Trophoblast cell (in vitro differentiated cells and primary cell): ENCODE results near the gene NUDT12.

Experiments used
- DNase-seq, 2 donors: peaks; one replicate each; pipeline ENCODE4 v3.0.0-alpha.2; 2016
- H2AFZ ChIP-seq: 2 replicates; pipeline ENCODE4 v1.6.1; 2013; ENCODE audit warnings: low read length, moderate library complexity, mild to moderate bottlenecking; ENCODE audit not compliant: insufficient read depth, poor library complexity
- H2AK5ac ChIP-seq: 2 replicates; pipeline ENCODE4 v1.6.1; 2013; ENCODE audit warnings: mild to moderate bottlenecking, low read length
- H2BK120ac ChIP-seq: 2 replicates; pipeline ENCODE4 v1.6.1; 2013; ENCODE audit warnings: low read length, mild to moderate bottlenecking, moderate library complexity; ENCODE audit not compliant: insufficient read depth, poor library complexity
- H2BK12ac ChIP-seq: 2 replicates; pipeline ENCODE4 v1.6.1; 2013; ENCODE audit warnings: mild to moderate bottlenecking, low read length, moderate library complexity
- H2BK5ac ChIP-seq: 2 replicates; pipeline ENCODE4 v1.6.1; 2013; ENCODE audit warnings: low read length, low read depth, moderate library complexity, mild to moderate bottlenecking; ENCODE audit not compliant: poor library complexity
- H3K14ac ChIP-seq: 2 replicates; pipeline ENCODE4 v1.6.1; 2013; ENCODE audit warnings: mild to moderate bottlenecking, low read length
- H3K18ac ChIP-seq: 2 replicates; pipeline ENCODE4 v1.6.1; 2013; ENCODE audit warnings: mild to moderate bottlenecking, low read length
- H3K23ac ChIP-seq: 2 replicates; pipeline ENCODE4 v1.6.1; 2013; ENCODE audit warnings: low read length
- H3K27ac ChIP-seq: 2 replicates; pipeline ENCODE4 v1.5.1; 2013; ENCODE audit warnings: low read depth, mild to moderate bottlenecking, inconsistent platforms, low read length, moderate library complexity
- H3K27me3 ChIP-seq: 2 replicates; pipeline ENCODE4 v1.6.1; 2013; ENCODE audit warnings: inconsistent platforms, mild to moderate bottlenecking, low read length, moderate library complexity; ENCODE audit not compliant: insufficient read depth
- H3K36me3 ChIP-seq, 2 experiments: 1 replicate in 1 of 2; 2 replicates in 1 of 2; pipeline ENCODE4 v1.6.1; 2013; ENCODE audit warnings: low read length in 2 of 2, mild to moderate bottlenecking in 2 of 2, moderate library complexity in 1 of 2; ENCODE audit not compliant: insufficient read depth in 2 of 2, control insufficient read depth in 1 of 2
- H3K4ac ChIP-seq: 2 replicates; pipeline ENCODE4 v1.6.1; 2013; ENCODE audit warnings: low read depth, mild to moderate bottlenecking, low read length, moderate library complexity
- H3K4me1 ChIP-seq, 2 experiments: 1 replicate in 1 of 2; 2 replicates in 1 of 2; pipeline ENCODE4 v1.6.1; 2013; ENCODE audit warnings: low read length in 2 of 2, mild to moderate bottlenecking in 2 of 2, moderate library complexity in 1 of 2; ENCODE audit not compliant: insufficient read depth in 2 of 2, control insufficient read depth in 1 of 2
- H3K4me2 ChIP-seq: 2 replicates; pipeline ENCODE4 v1.6.1; 2013; ENCODE audit warnings: inconsistent platforms, mild to moderate bottlenecking, low read length, moderate library complexity
- H3K4me3 ChIP-seq: 2 replicates; pipeline ENCODE4 v1.5.1; 2013; ENCODE audit warnings: mild to moderate bottlenecking, low read depth, low read length, inconsistent platforms
- H3K79me1 ChIP-seq: one replicate; pipeline ENCODE4 v1.6.1; 2013; ENCODE audit warnings: low read length
- H3K79me2 ChIP-seq: 2 replicates; pipeline ENCODE4 v1.6.1; 2013; ENCODE audit warnings: low read length, mild to moderate bottlenecking; ENCODE audit not compliant: control insufficient read depth, insufficient read depth, poor library complexity
- H3K9ac ChIP-seq: 2 replicates; pipeline ENCODE4 v1.6.1; 2013; ENCODE audit warnings: mild to moderate bottlenecking, low read length
- H3K9me3 ChIP-seq: 2 replicates; pipeline ENCODE4 v1.6.1; 2013; ENCODE audit warnings: low read depth, mild to moderate bottlenecking, control low read depth, inconsistent platforms, low read length; ENCODE audit not compliant: insufficient read depth
- H4K12ac ChIP-seq: 2 replicates; pipeline ENCODE4 v1.6.1; 2013; ENCODE audit warnings: low read depth, mild to moderate bottlenecking, low read length, moderate library complexity
- H4K8ac ChIP-seq: 2 replicates; pipeline ENCODE4 v1.6.1; 2013; ENCODE audit warnings: low read depth, mild to moderate bottlenecking, low read length, moderate library complexity
- H4K91ac ChIP-seq: one replicate; pipeline ENCODE4 v1.6.1; 2013; ENCODE audit warnings: low read depth, mild to moderate bottlenecking, low read length, moderate library complexity
- whole genome bisulfite sequencing: extraction: QIAGEN DNeasy Blood & Tissue Kit; methylation state at CpG from one replicate; pipeline ENCODE4 v1.1.7; 2013; ENCODE audit warnings: missing lambda C conversion rate; ENCODE audit not compliant: insufficient read length, insufficient coverage; ENCODE audit errors: extremely low coverage; 5-methylcytosine and 5-hydroxymethylcytosine counted together

The NUDT12 gene

GRCh38 chr5:103522586-103522985, 40.0 kb downstream of the NUDT12 start:
- no peak overlapping the region for H3K9ac ChIP-seq
- no peak overlapping the region for H4K8ac ChIP-seq

DNA sequence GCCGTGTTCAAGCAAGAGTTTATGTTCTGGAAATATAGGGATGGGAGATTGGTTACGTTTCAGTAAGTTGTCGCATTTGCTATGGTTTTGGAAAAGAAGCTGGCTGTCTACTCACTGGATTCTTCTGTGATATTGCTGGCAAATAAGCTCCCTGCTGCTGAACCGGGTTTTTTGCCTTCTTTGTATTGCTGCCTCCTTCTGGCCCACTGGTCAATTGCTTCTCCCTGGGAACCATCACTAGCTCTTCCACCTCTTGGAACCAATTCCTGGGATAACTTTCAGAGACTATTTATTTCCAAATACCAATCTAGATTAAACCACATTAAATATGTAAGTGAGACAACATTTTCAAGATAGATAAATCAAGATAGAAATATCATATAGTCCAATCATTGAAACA, 43.0 kb downstream of the NUDT12 start:
- Histone ChIP-seq H3K4me3 (no peak overlapping the region), H2BK5ac (peak overlapping the region; percentile 66), H2BK120ac (no peak overlapping the region), H4K91ac (peak overlapping the region; percentile 57), H3K23ac (no peak overlapping the region), H2AFZ (no peak overlapping the region), H3K79me2 (peaks cover 2% of the 10 kb centered on the region), H2BK12ac (no peak overlapping the region), H4K12ac (no peak overlapping the region), H3K9me3 (no peaks in the 10 kb centered on the region), H3K14ac (no peak overlapping the region), H3K9ac (no peak overlapping the region), H3K4ac (no peak overlapping the region), H4K8ac (no peak overlapping the region), H3K79me1 (peaks cover 27% of the 10 kb centered on the region), H3K27me3 (no peaks in the 10 kb centered on the region), H3K4me1 (peaks cover 2 to 7% of the 10 kb centered on the region in 2 experiments), H2AK5ac (no peak overlapping the region), H3K18ac (no peak overlapping the region), H3K4me2 (no peak overlapping the region), H3K36me3 (no peaks in the 10 kb centered on the region), H3K27ac (no peak overlapping the region)
- DNase-seq, result peak in 1 of 2 donors; percentile 18
- no CpG with 5 or more reads among the region's 4 CpGs for WGBS

More at GRCh38 chr5:103522586-103522985, 40.0 kb downstream of the NUDT12 start:
- peak overlapping the region; percentile 48 for H3K4me2 ChIP-seq
- H3K4ac ChIP-seq, result no peak overlapping the region
- H3K36me3 ChIP-seq, result no peaks in the 10 kb centered on the region
- no peak overlapping the region for H4K12ac ChIP-seq
- H3K4me3 ChIP-seq, result no peak overlapping the region
- peaks cover 9 to 16% of the 10 kb centered on the region in 2 experiments for H3K4me1 ChIP-seq
- no peak overlapping the region for H2AK5ac ChIP-seq
- peak overlapping the region; percentile 99 for H3K27ac ChIP-seq
- no peak overlapping the region for H2BK120ac ChIP-seq
- H2BK12ac ChIP-seq, result no peak overlapping the region
- H3K79me1 ChIP-seq, result peaks cover 37% of the 10 kb centered on the region
- H3K79me2 ChIP-seq, result peaks cover 2% of the 10 kb centered on the region
- H2BK5ac ChIP-seq, result peak overlapping the region; percentile 98
- H3K18ac ChIP-seq, result no peak overlapping the region
- no peak overlapping the region for H3K14ac ChIP-seq
- no peaks in the 10 kb centered on the region for H3K9me3 ChIP-seq
- peak overlapping the region; percentile 35 for H4K91ac ChIP-seq
- H2AFZ ChIP-seq, result no peak overlapping the region
- peak in 1 of 2 donors; percentile 27 for DNase-seq
- H3K23ac ChIP-seq, result no peak overlapping the region
- no CpG with 5 or more reads among the region's 5 CpGs for WGBS
- no peaks in the 10 kb centered on the region for H3K27me3 ChIP-seq

GRCh38 chr5:103514371-103514770, 48.2 kb downstream of the NUDT12 start:
- H3K4me1 ChIP-seq, result peaks cover 0 to 1% of the 10 kb centered on the region in 2 experiments

GRCh38 chr5:103513701-103514100, 48.9 kb downstream of the NUDT12 start:
- no peaks in the 10 kb centered on the region for H3K9me3 ChIP-seq
- H3K27ac ChIP-seq, result peak overlapping the region; percentile 53
- H2AK5ac ChIP-seq, result no peak overlapping the region
- no peak overlapping the region for H3K9ac ChIP-seq
- peaks cover 11% of the 10 kb centered on the region for H3K79me1 ChIP-seq
- no peak overlapping the region for H4K8ac ChIP-seq
- no peak overlapping the region for H3K4me2 ChIP-seq
- WGBS, result no CpG with 5 or more reads among the region's 1 CpG
- no peak overlapping the region for H2AFZ ChIP-seq
- no peak overlapping the region for H2BK5ac ChIP-seq
- H3K18ac ChIP-seq, result no peak overlapping the region
- H3K4me3 ChIP-seq, result no peak overlapping the region
- no peak for DNase-seq
- H3K36me3 ChIP-seq, result no peaks in the 10 kb centered on the region
- H3K4me1 ChIP-seq, result peaks cover 0 to 1% of the 10 kb centered on the region in 2 experiments
- H4K12ac ChIP-seq, result no peak overlapping the region
- H3K14ac ChIP-seq, result no peak overlapping the region
- H2BK120ac ChIP-seq, result no peak overlapping the region
- H4K91ac ChIP-seq, result no peak overlapping the region
- H3K4ac ChIP-seq, result no peak overlapping the region
- H3K23ac ChIP-seq, result no peak overlapping the region
- no peaks in the 10 kb centered on the region for H3K27me3 ChIP-seq
- no peak overlapping the region for H2BK12ac ChIP-seq
- H3K79me2 ChIP-seq, result no peaks in the 10 kb centered on the region

More at GRCh38 chr5:103514371-103514770, 48.2 kb downstream of the NUDT12 start:
- peak overlapping the region; percentile 42 for H3K27ac ChIP-seq
- peaks cover 11% of the 10 kb centered on the region for H3K79me1 ChIP-seq
- H2AK5ac ChIP-seq, result no peak overlapping the region
- H3K14ac ChIP-seq, result no peak overlapping the region
- no peak overlapping the region for H4K91ac ChIP-seq
- DNase-seq, result no peak
- no peak overlapping the region for H4K12ac ChIP-seq
- no peak overlapping the region for H3K4me2 ChIP-seq
- H3K4me3 ChIP-seq, result no peak overlapping the region
- no peak overlapping the region for H3K18ac ChIP-seq
- H3K9ac ChIP-seq, result no peak overlapping the region
- H3K27me3 ChIP-seq, result no peaks in the 10 kb centered on the region
- H2BK5ac ChIP-seq, result no peak overlapping the region
- no peaks in the 10 kb centered on the region for H3K36me3 ChIP-seq
- WGBS, result no CpG with 5 or more reads among the region's 1 CpG
- no peak overlapping the region for H2BK120ac ChIP-seq
- no peaks in the 10 kb centered on the region for H3K9me3 ChIP-seq
- H3K4ac ChIP-seq, result no peak overlapping the region
- no peak overlapping the region for H2BK12ac ChIP-seq
- no peak overlapping the region for H2AFZ ChIP-seq
- no peaks in the 10 kb centered on the region for H3K79me2 ChIP-seq
- H3K23ac ChIP-seq, result no peak overlapping the region
- no peak overlapping the region for H4K8ac ChIP-seq
